HFF-Myc (cell line): ENCODE measurements around the gene FANCC.

ENCODE experiments used
- DNase-seq: peaks from one replicate; pipeline ENCODE4 v3.0.0-alpha.2; 2011; ENCODE audit warnings: low read depth; ENCODE audit errors: extremely low read depth
- H3K4me3 ChIP-seq: replicated peaks from 2 replicates; pipeline ENCODE4 v1.5.1; 2011; ENCODE audit warnings: low read depth, mild to moderate bottlenecking, control low read depth, low read length
- TF ChIP-seq, protein P1 (sequence below): IDR thresholded peaks from 2 replicates; pipeline ENCODE4 v1.5.1; 2012; ENCODE audit warnings: mild to moderate bottlenecking, low read depth, low read length, control low read depth; ENCODE audit errors: missing control alignments

FANCC gene

DNA sequence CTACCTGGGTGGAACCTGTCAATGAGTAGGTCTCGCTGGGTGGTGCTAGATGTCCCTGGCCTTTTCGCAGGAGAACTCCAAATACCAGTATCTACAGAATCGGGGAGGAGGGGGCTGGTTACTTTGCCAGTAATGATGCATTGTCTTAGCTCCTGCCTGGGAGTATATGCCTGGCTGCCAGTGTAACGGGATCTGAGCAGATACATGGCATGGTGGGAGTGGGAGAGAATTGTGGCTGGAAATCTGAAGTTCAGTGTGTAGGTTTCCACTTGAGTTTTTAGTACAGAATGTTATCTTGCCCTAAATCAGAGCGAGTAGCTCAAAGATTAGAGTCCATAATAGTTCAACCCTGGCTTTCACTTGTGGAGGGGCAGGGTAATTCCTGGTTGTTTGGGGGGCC is 38.0 kb upstream of the FANCC start:
- no peak for DNase-seq
- TF ChIP-seq, protein P1, sequence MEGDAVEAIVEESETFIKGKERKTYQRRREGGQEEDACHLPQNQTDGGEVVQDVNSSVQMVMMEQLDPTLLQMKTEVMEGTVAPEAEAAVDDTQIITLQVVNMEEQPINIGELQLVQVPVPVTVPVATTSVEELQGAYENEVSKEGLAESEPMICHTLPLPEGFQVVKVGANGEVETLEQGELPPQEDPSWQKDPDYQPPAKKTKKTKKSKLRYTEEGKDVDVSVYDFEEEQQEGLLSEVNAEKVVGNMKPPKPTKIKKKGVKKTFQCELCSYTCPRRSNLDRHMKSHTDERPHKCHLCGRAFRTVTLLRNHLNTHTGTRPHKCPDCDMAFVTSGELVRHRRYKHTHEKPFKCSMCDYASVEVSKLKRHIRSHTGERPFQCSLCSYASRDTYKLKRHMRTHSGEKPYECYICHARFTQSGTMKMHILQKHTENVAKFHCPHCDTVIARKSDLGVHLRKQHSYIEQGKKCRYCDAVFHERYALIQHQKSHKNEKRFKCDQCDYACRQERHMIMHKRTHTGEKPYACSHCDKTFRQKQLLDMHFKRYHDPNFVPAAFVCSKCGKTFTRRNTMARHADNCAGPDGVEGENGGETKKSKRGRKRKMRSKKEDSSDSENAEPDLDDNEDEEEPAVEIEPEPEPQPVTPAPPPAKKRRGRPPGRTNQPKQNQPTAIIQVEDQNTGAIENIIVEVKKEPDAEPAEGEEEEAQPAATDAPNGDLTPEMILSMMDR, result no peak
- no peak overlapping the region for H3K4me3 ChIP-seq

DNA sequence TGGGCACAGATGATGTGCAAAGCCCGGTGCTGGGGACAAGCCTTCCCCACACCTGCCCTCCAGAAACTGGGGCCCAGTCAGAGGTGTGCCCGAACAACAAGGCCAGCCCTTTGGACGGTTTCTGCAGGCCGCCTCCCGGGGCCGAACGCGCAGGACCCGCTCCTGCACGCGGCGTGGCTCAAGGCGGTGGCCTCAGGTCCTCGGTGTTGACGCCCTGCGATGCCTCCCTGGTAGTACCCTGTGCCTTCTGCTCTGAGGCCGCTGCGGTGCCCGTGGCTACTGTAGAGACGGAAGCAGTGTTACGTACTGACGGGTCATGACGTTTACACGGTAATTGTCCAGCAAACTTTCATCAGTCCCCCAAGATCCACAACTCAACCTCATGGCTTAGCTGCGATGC is 33.5 kb upstream of the FANCC start:
- no peak overlapping the region for H3K4me3 ChIP-seq
- TF ChIP-seq, protein P1, result no peak

DNA sequence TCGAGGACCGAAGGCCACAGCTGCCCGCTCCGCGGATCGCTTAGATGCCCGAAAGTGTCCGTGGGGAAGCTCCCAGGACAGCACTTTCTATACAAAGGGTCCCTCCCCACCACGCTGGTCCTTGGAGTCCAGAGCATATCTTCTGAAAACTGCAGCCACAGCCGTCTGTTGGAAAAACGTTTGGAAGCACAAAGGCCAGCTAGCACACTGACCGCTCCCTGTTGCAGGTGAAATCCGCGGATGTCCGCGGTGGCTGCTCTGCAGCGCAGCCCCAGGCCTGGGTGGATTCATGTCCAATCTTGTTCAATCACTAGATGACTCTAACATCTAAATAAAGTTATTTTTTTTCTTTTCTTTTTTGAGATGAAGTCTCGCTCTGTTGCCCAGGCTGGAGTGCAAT is 32.8 kb upstream of the FANCC start:
- DNase-seq, result no peak
- H3K4me3 ChIP-seq, result no peak overlapping the region
- TF ChIP-seq, protein P1, result no peak

More for the DNA sequence above, 33.5 kb upstream of the FANCC start:
- DNase-seq, result no peak

DNA sequence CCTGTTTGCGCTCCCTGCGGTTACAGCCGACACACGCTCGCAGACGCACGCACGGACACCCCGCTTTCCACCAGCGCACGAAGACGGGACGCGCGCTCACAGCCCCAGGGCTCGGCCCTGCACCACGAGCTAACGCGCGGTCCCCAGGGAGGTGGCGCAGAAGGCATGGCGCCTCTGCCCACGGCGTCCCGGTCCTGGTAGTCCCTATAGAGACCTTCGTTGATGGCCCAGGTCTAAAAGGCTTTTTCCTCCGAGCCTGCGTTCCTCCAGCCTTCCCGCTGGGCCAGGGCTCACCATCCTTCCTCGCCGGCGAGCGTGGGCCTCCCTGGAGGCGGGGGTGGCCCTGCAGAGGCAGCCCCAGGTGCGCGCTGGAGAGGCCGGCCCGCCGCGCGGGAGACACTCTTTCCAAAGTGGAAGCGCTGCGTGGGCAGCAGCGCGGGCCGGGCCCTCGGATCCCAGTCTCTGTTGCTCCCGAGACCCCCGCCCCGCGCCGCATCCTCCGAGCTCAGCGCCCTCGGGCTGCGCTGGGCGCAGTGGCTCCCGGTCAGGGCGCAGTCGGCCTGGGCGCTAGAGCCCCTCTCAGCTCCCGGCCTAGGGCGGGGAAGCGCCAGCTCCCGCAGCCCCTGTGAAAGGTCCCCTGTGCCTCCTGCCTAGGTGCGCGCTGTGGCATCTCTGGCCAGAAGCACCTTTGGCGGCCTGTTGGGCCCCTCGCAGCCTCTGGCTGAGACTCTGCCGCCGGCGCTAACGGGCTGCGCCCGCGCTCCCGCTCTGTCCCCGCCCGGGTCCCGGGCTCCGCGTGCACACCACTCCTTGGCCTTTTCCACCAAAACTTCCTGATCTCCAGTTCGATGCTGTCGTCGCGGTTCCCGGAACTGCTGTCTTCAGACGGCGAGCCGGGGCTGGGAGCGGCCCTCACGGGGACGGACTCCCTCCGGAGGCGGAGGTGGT is 31.9 kb upstream of the FANCC start:
- H3K4me3 ChIP-seq, result peak overlapping the region; percentile 33
- no peak for DNase-seq
- TF ChIP-seq, protein P1, result no peak

DNA sequence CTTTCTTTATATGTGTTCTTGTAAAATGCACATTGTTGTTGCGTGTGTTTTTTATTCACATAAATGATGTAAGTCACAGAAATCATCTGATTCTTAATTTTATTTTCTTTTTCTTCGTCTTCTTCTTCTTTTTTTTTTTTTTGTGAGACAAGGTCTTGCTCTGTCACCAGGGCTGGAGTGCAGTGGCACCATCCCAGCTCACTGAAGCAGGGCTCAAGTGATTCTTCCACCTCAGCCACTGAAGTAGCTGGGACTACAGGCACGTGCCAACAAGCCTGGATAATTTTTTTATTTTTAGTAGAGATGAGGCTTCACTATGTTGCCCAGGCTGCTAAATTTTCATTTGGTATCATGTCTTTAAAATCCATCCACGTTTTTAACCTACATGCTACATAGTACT is 28.5 kb upstream of the FANCC start:
- no peak overlapping the region for H3K4me3 ChIP-seq
- TF ChIP-seq, protein P1, result no peak
- DNase-seq, result no peak

DNA sequence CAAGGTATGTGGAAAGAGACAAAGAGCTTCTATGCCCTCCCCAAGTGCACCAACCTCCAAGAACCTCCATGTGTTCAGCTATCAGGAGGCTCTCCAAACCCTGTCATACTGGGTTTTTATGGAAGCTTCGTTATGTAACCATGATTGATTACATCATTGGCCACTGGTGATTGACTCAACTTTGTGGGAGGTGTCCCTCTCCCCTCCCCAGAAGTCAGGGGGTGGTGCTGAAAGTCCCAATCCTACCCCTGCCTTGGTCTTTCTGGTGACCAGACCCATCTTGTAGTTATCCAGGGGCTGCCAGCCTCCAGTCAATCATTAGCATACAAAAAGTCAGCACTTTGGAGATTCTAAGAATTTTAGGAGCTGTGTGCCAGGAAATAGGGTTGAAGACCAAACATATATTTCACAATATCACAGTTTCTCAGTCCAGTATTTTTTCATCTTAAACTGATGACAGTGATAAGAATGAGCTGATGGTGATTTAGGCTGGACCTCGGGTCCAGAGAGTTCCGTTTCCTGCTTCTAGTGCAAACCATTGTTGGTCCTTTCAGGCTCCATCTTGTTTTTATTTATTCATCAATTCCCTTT is 27.3 kb upstream of the FANCC start:
- TF ChIP-seq, protein P1, result no peak
- DNase-seq, result no peak
- no peak overlapping the region for H3K4me3 ChIP-seq
